GM12865 (cell line): ENCODE data around the gene ERBB4.

ENCODE experiments used
- DNase-seq: peaks from one replicate; pipeline ENCODE4 v3.0.0; 2010; ENCODE audit warnings: low read depth
- H3K4me3 ChIP-seq: 2 replicates; pipeline ENCODE4 v1.5.1; 2011; ENCODE audit warnings: mild to moderate bottlenecking, low read depth, low read length, control low read depth
- TF ChIP-seq, protein P1 (sequence below): IDR thresholded peaks from 2 replicates; pipeline ENCODE4 v1.5.1; 2011; ENCODE audit warnings: low read length, control low read depth, low read depth, inconsistent platforms; ENCODE audit not compliant: insufficient read depth; ENCODE audit errors: missing control alignments

Gene ERBB4

DNA sequence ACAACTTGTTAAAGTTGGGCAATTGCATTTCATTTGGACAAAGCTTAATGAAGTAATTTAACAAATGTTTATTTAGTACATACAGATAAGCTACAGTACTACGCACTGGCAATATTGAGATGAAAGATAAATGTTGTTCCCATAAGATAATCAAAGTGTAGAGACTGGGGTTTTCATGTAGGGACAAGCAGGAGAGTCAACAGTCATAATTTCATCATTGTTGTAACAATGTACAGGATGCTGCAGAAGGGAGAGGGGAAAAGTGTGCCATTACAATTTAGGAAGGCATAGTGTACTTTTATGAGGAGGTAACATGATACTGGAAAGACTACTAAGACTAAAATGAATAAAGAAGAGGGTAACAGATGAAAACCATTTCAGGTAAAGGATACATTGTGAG, 441.6 kb downstream of the ERBB4 start:
- TF ChIP-seq, protein P1, sequence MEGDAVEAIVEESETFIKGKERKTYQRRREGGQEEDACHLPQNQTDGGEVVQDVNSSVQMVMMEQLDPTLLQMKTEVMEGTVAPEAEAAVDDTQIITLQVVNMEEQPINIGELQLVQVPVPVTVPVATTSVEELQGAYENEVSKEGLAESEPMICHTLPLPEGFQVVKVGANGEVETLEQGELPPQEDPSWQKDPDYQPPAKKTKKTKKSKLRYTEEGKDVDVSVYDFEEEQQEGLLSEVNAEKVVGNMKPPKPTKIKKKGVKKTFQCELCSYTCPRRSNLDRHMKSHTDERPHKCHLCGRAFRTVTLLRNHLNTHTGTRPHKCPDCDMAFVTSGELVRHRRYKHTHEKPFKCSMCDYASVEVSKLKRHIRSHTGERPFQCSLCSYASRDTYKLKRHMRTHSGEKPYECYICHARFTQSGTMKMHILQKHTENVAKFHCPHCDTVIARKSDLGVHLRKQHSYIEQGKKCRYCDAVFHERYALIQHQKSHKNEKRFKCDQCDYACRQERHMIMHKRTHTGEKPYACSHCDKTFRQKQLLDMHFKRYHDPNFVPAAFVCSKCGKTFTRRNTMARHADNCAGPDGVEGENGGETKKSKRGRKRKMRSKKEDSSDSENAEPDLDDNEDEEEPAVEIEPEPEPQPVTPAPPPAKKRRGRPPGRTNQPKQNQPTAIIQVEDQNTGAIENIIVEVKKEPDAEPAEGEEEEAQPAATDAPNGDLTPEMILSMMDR: no peak
- H3K4me3 ChIP-seq: no peak overlapping the region
- DNase-seq: no peak

- no peak overlapping the region for H3K4me3 ChIP-seq
- TF ChIP-seq, protein P1: no peak
- no peak for DNase-seq
Measured at GRCh38 chr2:212089873-212090272, 448.7 kb downstream of the ERBB4 start.

DNA sequence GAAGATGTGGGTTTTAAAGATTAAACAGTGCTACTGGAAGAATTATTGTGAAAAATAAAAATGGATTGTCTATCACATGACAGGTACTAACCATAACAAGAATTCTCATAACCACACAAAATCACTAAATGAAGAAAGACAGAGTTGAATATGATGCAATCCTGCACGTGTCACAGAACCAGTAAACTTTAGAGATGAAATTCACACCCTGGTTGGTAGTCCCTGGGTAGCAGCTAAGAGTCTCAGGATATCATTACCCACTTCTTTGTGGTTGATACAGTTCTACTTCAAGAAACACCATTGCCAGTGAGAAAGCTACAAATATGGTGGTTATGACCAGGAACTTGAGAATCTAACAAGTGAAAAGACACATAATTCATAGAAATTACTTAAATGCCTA, 450.2 kb downstream of the ERBB4 start:
- peak; percentile 2 for DNase-seq
- H3K4me3 ChIP-seq: no peak overlapping the region
- TF ChIP-seq, protein P1: no peak

- no peak for DNase-seq
- no peak overlapping the region for H3K4me3 ChIP-seq
- TF ChIP-seq, protein P1: no peak
Measured at GRCh38 chr2:212083492-212083891, 455.1 kb downstream of the ERBB4 start.

- peak; percentile 17 for DNase-seq
- peak overlapping the region; percentile 43 for H3K4me3 ChIP-seq
- TF ChIP-seq, protein P1: no peak
Measured at GRCh38 chr2:212078103-212078502, 460.5 kb downstream of the ERBB4 start.

- no peak for DNase-seq
- no peak overlapping the region for H3K4me3 ChIP-seq
- TF ChIP-seq, protein P1: no peak
Measured at GRCh38 chr2:212076456-212076855, 462.1 kb downstream of the ERBB4 start.

GRCh38 chr2:212073360-212073759, 465.2 kb downstream of the ERBB4 start:
- no peak for DNase-seq
- no peak overlapping the region for H3K4me3 ChIP-seq
- TF ChIP-seq, protein P1: no peak
